Activated naive CD4-positive, alpha-beta T cell treated with Interleukin-2 at 50 U/mL for 16 hours (primary cell): ENCODE data around the gene C20orf144.

ENCODE experiments used
- DNase-seq: peaks from one replicate; pipeline ENCODE4 v3.0.0-alpha.2; 2020

C20orf144 gene

DNA sequence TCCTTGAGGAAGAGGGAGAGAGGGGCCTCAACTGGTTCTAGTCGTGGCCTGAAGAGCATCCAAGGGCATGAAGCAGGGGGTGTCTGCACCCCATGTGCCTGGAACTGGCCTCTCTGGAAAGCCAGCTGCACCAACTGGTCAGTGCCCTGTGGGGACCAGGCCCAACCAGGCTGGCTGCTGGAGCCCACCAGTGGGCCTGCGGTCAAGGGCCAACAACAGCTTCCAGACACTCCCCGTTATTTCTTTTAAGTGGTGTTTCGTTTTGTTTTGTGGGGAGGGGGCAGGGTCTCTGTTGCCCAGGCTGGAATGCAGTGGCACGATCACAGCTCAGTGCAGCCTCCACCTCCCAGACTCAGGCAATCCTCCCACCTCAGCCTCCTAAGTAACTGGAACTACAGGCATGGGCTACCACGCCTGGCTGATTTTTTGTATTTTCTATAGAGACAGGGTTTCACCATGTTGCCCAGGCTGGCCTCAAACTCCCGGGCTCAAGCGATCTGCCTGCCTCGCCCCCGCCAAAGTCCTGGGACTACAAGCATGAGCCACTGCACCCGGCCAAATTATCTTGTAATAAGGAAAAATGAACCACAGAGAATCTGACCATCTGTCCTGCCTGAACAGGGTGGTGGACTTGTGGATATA is 11.9 kb upstream of the C20orf144 start:
- no peak for DNase-seq

DNA sequence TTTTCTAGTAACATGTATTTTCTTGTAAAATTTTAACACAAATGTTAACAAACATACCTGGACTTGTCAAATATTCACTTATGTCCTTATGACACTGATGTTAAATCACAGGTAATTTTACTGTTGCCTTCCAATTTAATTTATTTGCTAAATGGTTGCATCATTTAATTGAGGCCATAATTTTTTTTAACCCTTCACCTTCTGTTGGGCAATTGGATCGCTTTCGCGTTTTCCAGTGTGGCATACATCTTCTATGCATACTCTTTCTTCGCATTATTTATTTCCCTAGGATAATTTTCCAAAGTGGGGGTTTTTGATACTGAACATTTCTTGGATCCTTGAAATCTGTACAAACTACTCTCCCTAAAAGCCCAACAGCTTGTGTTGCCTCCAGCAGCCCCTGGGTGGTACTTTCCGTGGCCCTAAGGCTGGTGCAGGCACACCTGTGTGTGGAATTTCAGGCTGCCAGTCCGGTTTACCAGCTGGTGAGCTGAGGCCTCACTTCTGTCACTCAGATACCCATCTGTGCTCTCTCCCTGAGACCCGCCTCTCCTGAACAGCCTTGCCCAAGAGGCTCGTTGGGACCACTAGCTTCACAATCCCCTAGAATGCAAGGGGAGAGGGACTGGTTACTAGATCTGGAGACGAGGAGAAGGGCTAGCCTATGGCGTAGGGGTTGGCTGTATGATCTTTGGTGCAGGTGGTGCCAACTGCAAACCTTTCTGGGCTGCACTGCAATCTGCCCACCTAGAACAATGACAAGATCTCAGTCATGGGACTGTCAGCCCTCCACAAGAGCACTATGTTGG is 11.2 kb upstream of the C20orf144 start:
- no peak for DNase-seq

DNA sequence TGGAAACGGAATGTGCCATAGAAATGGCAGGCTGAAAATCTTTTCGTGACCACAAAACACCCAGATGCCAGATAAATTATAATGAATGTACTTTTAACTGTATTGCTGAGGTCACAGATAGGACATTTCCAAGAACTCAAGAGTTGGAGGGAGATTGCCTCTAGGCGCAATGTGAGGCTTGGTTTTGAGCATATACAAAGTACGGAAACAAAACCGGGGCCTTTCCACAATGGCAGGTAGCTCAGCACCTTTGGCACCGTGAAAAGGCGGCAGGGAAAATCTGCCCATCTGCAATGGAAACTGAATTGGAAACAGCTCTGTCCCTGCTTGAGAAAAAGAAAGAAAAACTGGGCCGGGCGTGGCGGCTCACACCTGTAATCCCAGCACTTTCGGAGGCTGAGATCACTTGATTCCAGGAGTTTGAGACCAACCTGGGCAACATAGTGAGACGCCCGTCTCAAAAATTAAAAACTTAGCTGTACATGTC is 10.5 kb upstream of the C20orf144 start:
- DNase-seq: no peak

DNA sequence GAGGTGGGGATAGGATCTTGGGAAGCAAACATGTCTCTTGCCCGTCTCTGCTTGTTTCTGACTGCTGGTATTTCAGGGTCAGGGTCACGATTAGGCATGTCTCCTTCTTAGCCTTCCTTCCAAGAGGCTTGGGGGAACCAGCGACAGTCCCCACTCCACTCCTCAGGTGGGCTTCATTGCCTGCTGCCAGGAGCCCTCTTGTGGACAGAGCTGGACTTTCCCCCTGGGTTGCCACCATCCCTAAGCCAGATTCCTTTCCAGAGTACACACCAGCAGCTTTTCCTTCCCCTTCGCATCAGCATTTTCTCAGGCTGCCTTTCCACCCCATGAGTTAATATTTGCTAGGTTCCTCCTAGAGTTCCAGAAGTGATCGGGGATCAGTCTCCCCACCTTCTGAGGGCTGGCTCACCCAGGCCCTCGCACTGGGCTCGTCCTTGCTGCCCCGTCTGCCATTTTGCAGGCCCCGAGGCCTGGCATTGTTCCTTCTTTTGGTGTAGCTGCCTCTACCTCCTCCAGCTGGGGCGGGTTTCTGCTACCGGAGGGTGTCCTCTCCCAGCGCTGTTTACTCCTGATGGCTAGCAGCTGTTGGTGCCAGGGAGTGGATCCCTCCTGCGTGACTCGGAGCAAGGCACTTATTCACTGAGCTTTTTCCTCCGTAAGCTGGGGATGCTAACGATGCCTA is 8.8 kb upstream of the C20orf144 start:
- peak; percentile 24 for DNase-seq

DNA sequence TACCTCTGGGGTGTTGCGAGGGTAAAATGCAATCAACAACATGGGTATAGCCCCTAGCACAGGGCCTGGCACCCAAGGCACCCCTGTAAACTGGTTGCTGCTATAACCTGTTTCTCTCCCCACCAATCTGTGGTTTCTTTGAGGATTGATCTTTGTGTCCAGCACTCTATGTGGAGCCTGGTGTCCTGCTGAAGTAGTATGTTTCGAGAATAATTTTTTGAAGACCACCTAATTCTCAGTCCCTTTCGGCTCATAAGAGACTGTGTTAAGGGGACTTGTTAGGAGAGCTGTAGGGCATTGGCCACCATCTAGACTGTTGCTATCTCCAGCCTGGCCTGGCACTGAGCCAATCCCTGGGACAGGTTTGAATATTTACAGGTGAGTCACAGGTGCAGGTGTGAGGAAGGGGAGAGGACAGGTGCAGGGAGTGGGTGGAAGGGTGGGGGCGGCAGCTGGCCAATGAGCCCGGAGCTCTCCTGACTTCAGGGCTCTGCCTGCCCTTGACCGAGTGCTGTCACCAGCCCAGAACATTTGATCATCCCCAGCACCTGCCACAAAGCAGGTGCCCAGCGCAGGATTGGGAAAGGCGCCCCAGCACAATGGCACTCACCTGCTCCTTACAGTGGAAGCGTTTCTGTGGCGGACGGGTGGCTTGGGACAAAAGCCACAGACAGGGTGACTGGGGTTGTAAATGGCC is 8.1 kb upstream of the C20orf144 start:
- DNase-seq: no peak

DNA sequence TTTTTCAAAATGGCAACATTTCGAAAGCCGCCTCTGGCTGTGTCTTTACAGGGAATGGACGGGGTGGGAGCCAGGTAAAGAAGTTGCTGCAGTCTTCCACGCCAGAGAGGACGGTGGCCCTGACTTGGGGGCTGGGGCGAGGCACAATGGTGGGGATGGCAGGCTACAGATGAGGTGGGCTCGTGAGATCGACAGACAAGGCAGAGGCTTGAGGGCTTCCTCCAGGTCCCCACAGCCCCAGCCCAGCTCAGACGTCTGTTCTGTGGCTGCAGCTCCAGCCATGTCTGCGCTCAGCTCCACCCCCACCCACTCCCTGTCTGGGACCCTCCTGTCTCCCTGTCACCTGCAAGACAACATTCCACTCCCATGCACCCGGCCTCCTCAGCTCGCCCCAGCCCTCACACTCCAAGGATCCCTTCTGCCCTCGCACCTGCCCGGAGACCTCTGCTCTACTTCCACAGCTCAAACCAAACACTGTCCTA is 7.4 kb upstream of the C20orf144 start:
- no peak for DNase-seq

DNA sequence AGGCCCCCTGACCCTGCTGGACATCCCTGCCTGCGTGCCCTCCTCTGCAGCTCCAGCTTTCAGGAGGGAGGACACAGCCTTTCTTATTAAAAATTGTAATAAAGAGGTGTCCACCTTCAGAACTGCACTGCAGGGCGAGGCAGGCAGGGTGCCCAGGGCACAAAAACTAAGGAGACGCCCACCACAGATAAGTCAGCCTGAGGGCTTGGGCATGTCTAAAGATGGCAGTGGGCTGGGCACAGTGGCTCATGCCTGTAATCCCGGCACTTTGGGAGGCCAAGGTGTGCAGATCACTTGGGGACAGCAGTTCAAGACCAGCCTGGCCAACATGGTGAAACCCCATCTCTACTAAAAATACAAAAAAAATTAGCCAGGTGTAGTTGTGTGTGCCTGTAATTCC is 7.0 kb upstream of the C20orf144 start:
- DNase-seq: no peak

DNA sequence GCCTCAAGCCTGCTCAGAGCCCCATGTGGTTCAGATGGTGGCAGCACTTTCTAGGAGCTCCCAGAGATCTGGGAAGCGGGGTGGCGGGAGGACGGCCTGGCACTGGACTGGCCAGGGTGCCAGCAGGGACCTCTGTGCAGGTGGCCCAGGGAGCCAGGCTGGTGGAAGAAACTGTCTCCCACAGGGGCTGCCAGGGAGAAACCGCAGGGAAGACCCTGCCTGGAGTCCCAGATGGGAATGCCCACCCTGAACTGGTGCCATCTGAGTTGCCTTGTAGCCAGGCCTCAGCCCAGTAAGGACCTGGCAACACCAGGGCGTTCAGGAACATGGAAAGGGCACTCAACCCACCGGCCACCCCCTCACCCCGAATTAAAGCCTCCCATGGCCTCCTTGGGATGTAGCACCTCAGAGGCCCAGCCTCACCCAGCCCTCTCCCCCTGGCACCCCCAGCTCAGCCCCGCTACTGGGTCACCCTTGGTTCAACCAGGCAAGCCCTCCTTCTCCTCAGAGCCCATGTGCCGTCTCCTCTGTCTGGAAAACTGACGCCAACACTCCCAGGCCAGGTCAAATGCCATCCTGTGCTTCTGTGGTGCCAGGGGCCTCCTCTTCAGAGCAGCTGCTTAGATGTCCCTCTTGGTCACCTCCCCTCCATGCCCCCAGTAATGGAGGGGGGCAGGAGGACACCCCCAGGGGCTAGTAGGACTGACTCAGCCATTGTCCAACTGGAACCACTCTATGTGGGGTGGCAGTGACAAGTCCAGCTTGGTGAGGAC is 5.9 kb upstream of the C20orf144 start:
- no peak for DNase-seq

DNA sequence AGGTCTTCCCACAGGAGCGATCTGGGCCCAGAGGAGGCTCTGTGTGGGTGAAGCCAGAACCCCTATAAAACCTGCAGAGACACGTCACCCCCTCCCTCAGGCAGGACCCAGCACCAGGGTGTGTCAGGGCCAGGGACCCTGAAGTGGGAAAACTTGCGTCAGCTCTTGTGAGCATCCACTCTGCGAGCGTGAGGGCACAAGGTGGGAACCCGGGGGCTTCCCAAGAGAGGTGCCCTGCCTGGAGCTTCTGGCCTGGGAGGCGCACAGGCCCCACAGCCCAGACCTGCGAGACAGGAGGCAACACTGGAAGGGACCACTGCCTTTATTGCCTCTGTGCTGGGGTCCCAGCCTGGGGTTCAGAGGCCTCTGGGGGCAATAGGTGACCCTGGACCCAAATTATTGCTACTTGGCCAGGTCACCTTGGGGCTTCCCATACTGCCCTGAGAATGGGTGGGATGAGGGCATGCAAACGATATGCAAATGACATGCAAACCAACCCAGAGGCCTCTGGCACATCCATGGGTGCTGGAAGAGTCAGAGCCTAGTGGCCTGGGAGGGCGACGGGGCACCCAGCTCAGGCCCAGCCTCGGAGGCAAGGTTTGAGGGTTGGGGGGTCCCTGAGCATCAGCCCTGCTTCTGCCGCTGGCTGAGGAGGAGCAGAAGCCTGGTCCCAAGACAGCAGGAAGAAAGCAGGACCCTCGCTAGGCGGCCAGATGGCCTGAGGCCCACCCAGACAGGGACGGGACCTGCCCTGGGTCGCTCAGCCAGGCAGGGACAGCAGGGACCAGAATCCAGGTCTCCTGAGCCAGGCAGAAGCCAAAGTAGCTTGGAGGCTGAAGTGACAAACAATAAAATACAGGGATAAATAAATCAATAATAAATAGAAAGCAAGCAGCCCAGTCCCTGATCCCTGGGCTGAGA is 5.1 kb upstream of the C20orf144 start:
- DNase-seq: no peak

DNA sequence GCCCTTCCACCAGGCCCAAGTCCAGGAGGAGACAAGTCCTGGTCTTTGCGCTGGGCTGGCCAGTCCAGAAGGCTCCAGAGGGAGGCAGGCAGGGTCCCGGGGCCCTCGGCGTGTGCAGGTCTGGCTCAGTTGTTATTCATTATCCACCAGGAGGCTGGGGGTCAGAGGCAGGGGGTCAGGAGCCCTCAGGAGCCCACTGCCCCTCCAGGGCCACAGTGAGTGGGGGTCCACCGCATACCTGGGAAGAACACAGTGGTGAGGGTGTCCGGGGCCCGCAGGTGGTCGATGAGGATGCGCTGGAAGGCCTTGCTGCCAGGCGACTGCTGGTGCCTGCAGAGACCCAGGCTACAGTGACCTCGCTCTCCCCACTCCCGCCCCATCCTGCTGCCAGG is 4.4 kb upstream of the C20orf144 start:
- DNase-seq: no peak

DNA sequence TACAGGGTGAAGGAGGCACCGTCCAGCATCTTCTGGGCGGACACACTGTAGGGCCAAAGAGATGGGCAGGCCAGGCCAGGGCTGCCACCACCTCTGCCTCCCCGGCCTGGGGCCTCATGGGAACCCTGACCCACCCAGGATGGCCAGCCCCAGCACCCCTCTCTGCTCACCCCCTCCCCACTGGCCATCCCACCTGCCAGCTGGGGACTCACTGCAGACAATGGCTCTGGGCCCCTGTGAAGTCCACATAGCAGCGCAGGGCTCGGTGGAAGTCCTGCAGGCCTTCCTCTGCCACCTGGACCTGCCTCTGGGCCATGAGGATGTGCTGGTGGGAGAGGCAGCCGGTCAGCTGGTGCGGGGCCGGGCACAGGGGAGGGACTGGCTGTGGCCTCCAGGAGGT is 3.6 kb upstream of the C20orf144 start:
- no peak for DNase-seq

DNA sequence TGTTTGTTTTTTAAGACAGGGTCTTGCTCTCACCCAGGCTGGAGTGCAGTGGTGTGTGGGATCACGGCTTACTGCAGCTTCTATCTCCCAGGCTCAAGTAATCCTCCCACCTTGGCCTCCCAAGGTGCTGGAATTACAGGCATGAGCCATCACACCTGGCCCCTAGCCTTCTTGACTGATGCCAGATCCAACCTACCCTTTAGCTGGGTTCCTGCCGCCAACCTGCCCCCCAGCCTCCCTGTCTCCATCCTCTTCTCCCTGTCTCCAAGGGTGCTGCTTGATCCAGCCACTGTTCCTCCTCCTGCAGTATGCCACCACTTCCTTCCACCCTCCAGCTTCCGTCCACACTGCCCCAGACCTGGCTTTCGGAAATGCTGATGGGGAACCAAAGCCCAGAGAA is 3.2 kb upstream of the C20orf144 start:
- DNase-seq: no peak

DNA sequence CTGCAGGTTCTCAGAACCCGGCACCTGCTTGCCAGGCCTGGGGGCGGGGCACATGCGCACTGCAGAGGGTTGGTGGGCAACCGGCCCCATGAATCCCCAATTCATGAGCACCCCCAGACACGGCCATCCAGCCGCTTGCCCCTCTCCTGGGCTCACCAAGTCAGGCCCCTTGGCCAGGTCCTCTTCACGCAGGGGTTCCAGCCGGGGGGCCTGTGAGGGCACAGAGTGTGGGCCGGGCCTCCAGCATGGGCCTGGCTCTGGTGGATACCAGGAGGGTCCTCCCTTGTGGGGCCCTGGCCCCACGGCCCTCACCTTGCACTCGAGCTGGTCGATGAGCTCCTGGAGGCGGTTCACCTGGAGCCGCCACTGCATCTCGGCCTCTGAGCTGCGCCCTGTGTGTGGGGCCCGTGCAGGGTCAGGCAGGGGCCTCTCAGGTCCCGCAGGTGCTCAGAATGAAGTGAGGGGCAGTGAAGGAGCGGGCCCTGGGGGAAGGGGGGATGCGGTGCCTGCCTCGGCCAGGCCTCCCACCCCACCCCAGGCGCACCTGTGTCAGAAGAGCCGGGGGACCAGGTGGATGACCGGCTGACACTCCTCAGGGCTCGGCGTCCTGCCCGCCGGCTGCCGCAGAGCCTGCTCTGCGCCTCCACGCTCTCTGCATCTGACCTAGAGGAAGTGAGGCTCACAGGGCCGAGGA is 2.6 kb upstream of the C20orf144 start:
- DNase-seq: no peak

DNA sequence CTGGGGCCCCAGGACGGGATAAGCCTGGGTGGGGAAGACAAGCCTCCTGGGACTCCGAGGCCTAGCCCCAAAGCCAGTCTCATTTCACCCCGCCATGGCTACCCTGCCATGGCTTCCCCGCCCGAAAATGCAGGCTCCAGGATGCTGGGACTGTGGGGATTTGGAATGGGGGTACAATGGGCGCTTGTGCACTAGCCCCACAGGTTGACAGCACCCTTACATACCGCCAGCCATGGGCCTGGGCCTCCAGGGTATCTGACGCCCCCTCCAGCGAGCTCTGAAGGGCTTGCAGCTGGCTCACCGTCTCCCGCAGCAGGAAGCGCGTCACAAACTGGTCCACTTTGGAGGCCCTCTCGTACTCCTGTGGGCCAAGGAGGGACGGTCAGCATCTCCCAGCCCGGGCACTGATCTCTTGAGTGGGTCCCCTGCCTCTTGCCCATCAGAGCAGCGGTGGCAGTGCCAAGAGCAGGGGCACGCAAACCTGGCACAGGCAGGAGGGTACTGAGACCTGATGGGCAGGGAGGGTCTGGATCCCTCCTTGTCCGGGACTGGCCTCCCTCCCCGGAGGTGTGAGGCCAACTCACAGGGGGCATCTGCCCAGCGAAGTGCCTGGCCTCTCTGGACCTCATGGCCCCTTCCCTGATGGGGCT is 2.0 kb upstream of the C20orf144 start:
- DNase-seq: no peak

DNA sequence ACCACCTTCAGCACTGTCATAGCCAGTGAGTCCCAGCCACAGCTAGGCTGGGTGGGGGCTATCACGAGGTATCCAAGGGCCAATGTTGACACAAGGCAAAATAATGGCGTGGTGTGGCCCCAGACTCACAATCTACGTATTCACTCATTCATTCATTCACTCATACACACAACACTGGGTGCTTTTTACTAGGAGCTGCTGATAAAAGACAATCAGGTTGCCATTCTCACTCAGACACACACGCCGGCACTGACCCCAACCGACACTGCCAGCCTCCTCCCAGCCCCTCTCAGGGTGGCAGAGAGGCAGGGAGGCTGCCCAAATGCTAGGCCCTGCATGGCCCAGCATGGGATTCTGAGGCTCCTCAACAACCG is 1.5 kb upstream of the C20orf144 start:
- DNase-seq: no peak

DNA sequence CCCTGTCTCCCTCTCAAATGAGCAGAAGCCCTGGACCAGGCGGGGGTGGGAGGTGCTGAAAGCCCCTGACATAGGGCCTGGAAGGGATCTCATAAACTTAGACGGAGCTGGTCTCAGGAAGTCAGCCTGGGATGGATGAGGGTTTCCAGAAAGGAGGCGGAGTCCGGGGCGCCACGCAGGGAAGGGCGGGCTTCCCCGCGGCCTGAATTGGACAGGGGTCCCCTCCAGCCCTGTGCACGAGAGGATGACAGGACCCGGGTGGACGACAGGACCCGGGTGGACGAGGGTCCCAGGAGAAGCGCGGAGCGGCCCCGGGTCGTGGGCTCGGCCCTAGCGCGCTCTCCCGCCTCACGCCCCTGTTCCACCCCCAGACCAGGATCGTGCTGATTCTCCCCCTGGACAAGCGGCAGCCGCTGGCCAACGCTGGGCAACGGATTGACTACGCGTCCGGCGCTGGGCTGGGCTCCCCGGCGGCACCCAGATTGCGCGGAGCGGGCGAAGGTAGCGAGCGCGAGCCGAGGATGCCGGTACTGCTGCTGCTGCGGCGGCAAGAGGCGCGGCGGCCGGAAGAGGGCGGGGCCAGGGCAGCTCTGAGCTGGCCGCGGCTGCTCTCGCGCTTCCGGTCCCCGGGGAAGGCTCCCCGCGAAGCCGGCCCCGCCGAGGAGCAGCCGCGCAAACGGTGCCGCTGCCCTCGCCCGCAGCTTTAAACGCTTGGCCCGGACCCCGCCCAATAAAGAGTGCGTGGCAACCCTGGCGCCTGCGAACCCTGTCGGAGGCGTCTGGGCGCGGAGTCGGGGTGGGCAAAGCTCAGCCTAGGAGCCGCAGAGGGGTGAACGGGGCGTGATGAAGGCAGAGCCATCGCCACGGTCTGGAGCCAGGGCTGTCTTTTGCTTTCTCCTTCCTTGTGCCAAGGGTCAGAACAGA is 1.3 kb downstream of the C20orf144 start:
- DNase-seq: peak; percentile 86

DNA sequence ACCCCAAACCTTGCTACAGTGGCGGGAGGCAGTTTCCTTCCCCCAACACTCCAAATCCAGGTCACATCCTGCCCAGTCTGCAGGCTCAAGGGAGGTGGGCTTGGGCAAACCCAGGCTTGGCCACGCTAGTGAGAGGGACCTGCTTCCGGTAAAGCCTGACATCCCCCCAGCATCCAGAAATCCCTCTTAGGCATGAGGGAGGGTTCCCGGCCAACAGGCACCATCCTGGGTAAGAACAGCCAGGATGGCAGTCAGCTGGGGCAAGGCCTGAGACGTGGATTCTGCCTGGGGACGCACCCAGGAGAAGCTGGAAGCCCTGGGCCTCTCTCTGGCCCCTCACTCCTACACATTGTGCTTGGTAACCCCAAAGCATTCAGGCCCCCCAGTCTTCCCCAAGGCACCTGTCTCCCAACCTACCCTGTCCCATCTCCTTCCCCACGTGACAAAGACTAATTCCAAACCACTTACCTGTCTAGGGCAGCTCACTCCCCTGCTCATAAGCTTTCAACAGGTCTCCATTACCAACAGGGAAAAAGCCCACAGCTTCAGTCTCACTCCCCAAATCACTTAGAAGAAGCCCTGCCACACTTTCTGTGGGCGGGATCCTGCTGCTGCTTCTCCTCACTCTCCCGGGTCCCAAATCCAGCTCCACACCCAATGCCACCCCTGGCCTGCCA is 2.1 kb downstream of the C20orf144 start:
- no peak for DNase-seq

DNA sequence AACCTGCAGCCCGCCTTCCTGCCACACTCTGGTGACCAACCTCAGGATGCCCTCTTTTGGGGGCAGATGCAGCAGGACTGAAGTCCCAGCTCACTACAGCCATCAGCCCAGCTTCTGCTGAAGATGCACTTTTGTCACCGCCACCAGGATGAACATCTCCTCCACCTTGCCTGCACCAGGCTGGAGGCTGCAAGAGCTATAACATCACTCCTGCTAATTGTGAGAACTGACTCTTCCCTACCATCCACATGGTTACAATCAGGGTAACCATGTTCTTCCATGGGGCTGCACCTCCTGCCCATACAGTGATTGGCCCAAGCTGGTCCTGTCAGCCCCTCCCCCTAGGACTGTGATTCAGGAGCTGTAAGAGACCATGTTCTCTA is 2.6 kb downstream of the C20orf144 start:
- DNase-seq: no peak
